Measurements from ENCODE around the gene GCAT.

The GCAT gene

DNA sequence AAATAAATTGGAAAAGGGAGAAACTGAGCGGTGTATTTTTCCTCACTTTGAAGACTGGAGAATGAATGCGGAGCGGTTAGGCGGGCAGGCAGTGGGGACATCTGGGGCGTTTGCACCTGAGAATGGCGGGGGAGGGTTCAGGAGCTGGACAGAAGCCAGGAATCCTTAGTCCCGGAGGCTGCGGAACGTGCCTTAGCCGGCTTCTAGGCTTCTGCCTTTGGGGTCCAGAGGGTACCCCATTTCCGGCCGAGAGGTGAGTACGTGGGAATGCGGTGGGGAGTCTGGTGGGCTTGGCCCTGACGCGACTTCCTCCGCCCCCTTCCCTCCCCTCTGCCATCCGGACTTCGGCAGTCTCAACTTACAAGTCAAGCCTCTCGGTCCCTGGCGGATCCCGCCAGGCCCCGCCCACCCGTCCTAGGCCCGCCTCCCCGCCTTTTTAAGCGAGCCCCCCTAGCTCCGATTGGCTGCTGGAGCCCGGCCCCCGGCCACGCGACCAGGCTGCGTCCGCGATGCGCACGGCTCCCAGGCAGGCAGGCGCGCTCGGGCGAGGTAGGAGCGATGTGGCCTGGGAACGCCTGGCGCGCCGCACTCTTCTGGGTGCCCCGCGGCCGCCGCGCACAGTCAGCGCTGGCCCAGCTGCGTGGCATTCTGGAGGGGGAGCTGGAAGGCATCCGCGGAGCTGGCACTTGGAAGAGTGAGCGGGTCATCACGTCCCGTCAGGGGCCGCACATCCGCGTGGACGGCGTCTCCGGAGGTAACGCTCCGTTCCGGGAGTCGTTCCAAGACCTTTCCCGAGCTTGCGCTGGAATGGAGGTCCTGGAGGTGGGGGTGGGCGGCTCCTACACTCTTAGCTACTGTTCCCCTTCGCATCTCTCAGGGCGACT lies at the start of gene GCAT:
Gene GCAT, plus strand, starts transcription at position 525 of the 884 bp plus-strand sequence. Its CDS starts 34 bp downstream, at position 559.
- Histone ChIP-seq H3K27me3 (ENCODE audit: low read length) (0 out of 2 replicates have a peak, but pooled peaks cover under 1% of the 10 kb centered on the region), H2AFZ (ENCODE audit: low read depth, low read length, severe bottlenecking) (peak within 1 kb of the TSS; percentile 56), H3K27ac (ENCODE audit: low read depth, low read length) (no peak within 1 kb of the TSS), H3K36me3 (ENCODE audit: low read length) (no peaks in the 10 kb centered on the region), H4K20me1 (ENCODE audit: low read depth, low read length) (no peaks in the 10 kb centered on the region), H3K9me2 (replicated peaks; ENCODE audit: insufficient read depth, low read length) (no peaks in the 10 kb centered on the region), H3K9ac (ENCODE audit: low read length) (peak within 1 kb of the TSS; percentile 55), H3K9me3 (ENCODE audit: insufficient read depth, low read length) (no peaks in the 10 kb centered on the region), H3K79me2 (ENCODE audit: insufficient read depth, low read length) (no peaks in the 10 kb centered on the region), H3K4me3 (ENCODE audit: insufficient read depth, low read length, poor library complexity, severe bottlenecking) (peak within 1 kb of the TSS; percentile 49), H3F3A (ENCODE audit: insufficient read depth) (peaks cover 4% of the 10 kb centered on the region; the same call in 1 of the 2 replicates), H3K4me2 (ENCODE audit: low read depth, low read length, poor library complexity, severe bottlenecking) (peak within 1 kb of the TSS; percentile 60)
- TF ChIP-seq EZH2phosphoT487 (conservative IDR thresholded peaks at IDR 0.05; ENCODE audit: low read length), result no peak
- TF ChIP-seq, protein P1, sequence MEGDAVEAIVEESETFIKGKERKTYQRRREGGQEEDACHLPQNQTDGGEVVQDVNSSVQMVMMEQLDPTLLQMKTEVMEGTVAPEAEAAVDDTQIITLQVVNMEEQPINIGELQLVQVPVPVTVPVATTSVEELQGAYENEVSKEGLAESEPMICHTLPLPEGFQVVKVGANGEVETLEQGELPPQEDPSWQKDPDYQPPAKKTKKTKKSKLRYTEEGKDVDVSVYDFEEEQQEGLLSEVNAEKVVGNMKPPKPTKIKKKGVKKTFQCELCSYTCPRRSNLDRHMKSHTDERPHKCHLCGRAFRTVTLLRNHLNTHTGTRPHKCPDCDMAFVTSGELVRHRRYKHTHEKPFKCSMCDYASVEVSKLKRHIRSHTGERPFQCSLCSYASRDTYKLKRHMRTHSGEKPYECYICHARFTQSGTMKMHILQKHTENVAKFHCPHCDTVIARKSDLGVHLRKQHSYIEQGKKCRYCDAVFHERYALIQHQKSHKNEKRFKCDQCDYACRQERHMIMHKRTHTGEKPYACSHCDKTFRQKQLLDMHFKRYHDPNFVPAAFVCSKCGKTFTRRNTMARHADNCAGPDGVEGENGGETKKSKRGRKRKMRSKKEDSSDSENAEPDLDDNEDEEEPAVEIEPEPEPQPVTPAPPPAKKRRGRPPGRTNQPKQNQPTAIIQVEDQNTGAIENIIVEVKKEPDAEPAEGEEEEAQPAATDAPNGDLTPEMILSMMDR (IDR thresholded peaks at IDR 0.05; ENCODE audit: insufficient read depth, low read length, poor library complexity, severe bottlenecking), result no peak

DNA sequence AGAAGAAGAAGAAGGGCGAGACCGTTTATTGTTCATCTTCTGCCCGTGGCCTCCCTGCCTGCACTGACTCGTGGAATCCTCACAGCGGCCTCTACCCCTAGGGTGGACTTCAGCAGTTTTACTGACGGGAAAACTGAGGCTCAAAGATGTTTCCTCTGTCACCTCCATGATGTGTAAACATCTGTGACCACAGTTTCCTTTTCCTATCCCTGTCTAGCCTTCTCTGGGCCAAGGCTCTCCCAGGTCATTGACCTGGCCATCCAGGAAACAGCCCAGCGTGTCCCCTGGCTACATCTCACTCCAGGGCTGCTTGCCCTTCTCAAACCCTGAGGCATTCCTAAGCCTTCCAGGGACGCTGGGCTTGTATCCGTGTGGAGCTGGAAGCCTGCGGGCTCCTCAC lies 49.0 kb upstream of the GCAT start:
- H2AFZ ChIP-seq (ENCODE audit: low read depth, low read length, severe bottlenecking), result no peak overlapping the region
- no peak overlapping the region for H3K27ac ChIP-seq (ENCODE audit: low read depth, low read length)
- no peaks in the 10 kb centered on the region for H3F3A ChIP-seq (ENCODE audit: insufficient read depth)
- no peaks in the 10 kb centered on the region for H3K27me3 ChIP-seq (ENCODE audit: low read length)
- no peaks in the 10 kb centered on the region for H3K79me2 ChIP-seq (ENCODE audit: insufficient read depth, low read length)
- no peaks in the 10 kb centered on the region for H3K9me3 ChIP-seq (ENCODE audit: insufficient read depth, low read length)
- H3K4me2 ChIP-seq (ENCODE audit: low read depth, low read length, poor library complexity, severe bottlenecking), result no peak overlapping the region
- no peaks in the 10 kb centered on the region; the same call in 1 of the 2 replicates for H3K36me3 ChIP-seq (ENCODE audit: low read length)
- H3K9me2 ChIP-seq (replicated peaks; ENCODE audit: insufficient read depth, low read length), result no peaks in the 10 kb centered on the region
- no peaks in the 10 kb centered on the region for H4K20me1 ChIP-seq (ENCODE audit: low read depth, low read length)
- TF ChIP-seq, protein P1 (IDR thresholded peaks at IDR 0.05; ENCODE audit: insufficient read depth, low read length, poor library complexity, severe bottlenecking), result no peak
- no peak for TF ChIP-seq EZH2phosphoT487 (conservative IDR thresholded peaks at IDR 0.05; ENCODE audit: low read length)
- H3K9ac ChIP-seq (ENCODE audit: low read length), result no peak overlapping the region
- H3K4me3 ChIP-seq (ENCODE audit: insufficient read depth, low read length, poor library complexity, severe bottlenecking), result no peak overlapping the region

DNA sequence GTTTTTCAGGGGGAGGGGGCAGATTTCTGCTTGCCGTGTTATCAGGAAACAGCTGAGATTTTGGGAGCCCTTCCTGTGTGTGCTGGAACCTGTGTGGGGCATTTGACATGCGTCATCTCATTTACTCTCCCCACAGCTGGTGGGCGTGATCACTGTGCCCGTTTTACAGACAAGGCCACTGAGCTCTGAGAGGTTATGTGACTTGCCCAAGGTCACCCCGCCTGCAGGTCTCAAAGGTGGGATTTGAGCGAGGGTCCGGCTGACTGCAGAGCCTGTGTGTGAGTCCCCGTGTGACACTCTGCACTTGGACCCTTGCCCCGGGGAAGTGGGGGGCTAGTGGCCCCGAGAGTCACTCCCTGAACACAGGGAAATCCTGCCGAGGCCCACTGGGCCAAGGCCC lies 48.5 kb upstream of the GCAT start:
- H3K27ac ChIP-seq (ENCODE audit: low read depth, low read length), result no peak overlapping the region
- H2AFZ ChIP-seq (ENCODE audit: low read depth, low read length, severe bottlenecking), result no peak overlapping the region
- no peaks in the 10 kb centered on the region; the same call in 1 of the 2 replicates for H3K36me3 ChIP-seq (ENCODE audit: low read length)
- no peaks in the 10 kb centered on the region for H3K27me3 ChIP-seq (ENCODE audit: low read length)
- no peaks in the 10 kb centered on the region for H3K9me2 ChIP-seq (replicated peaks; ENCODE audit: insufficient read depth, low read length)
- no peaks in the 10 kb centered on the region for H4K20me1 ChIP-seq (ENCODE audit: low read depth, low read length)
- H3K4me3 ChIP-seq (ENCODE audit: insufficient read depth, low read length, poor library complexity, severe bottlenecking), result no peak overlapping the region
- TF ChIP-seq, protein P1 (IDR thresholded peaks at IDR 0.05; ENCODE audit: insufficient read depth, low read length, poor library complexity, severe bottlenecking), result no peak
- TF ChIP-seq EZH2phosphoT487 (conservative IDR thresholded peaks at IDR 0.05; ENCODE audit: low read length), result no peak
- H3K79me2 ChIP-seq (ENCODE audit: insufficient read depth, low read length), result no peaks in the 10 kb centered on the region
- H3K4me2 ChIP-seq (ENCODE audit: low read depth, low read length, poor library complexity, severe bottlenecking), result no peak overlapping the region
- no peak overlapping the region for H3K9ac ChIP-seq (ENCODE audit: low read length)
- H3K9me3 ChIP-seq (ENCODE audit: insufficient read depth, low read length), result no peaks in the 10 kb centered on the region
- H3F3A ChIP-seq (ENCODE audit: insufficient read depth), result no peaks in the 10 kb centered on the region
